Urinary bladder (tissue), 4 donors: ENCODE measurements around the gene ISCA2. TPM values are rescaled to one million over a fixed set of nuclear protein-coding genes. Genes with fewer than 3 reads are reported as not detected.
"Not testable (repeated sequence)": the region's sequence is repeated elsewhere in the genome, so short reads cannot be mapped to it uniquely, and the experiment has no call there.

Experiments used
- DNase-seq: peaks from one replicate; pipeline ENCODE4 v3.0.0-alpha.2; 2015; ENCODE audit errors: extremely low spot score
- H3K27ac ChIP-seq: one replicate; pipeline ENCODE4 v1.5.1; 2013; ENCODE audit warnings: low read depth, mild to moderate bottlenecking, moderate library complexity
- H3K36me3 ChIP-seq: one replicate; pipeline ENCODE4 v1.6.1; 2013; ENCODE audit warnings: mild to moderate bottlenecking, moderate library complexity; ENCODE audit not compliant: insufficient read depth
- H3K4me1 ChIP-seq: one replicate; pipeline ENCODE4 v1.6.1; 2013; ENCODE audit warnings: mild to moderate bottlenecking, moderate library complexity; ENCODE audit not compliant: insufficient read depth
- H3K4me3 ChIP-seq: one replicate; pipeline ENCODE4 v1.5.1; 2013; ENCODE audit warnings: low read depth, low read length
- WGBS: extraction: QIAGEN DNeasy Blood & Tissue Kit; methylation state at CpG from one replicate; pipeline ENCODE4 v1.1.7; 2013; 5-methylcytosine and 5-hydroxymethylcytosine counted together
- polyA plus RNA-seq: library from polyadenylated mRNA; stranded (reverse); fragments of 200-250 nt; gene quantifications from one replicate; pipeline ENCODE4 v1.2.3, GENCODE V29; 2013
- total RNA-seq: library from RNA; depleted of rRNA; stranded (reverse); fragments of >200 nt; gene quantifications from one replicate; pipeline ENCODE4 v1.2.3, GENCODE V29; 2014
- donor health status: healthy with polysubstance abuse.
- donor health status: healthy.

ISCA2 gene
- total and polyA plus RNA-seq, 2 donors = 18.2 to 19.1 TPM

- Histone ChIP-seq H3K36me3 (no peaks in the 10 kb centered on the region), H3K4me1 (no peaks in the 10 kb centered on the region), H3K4me3 (no peak overlapping the region), H3K27ac (no peak overlapping the region)
- no peak for DNase-seq
- WGBS = 81% methylated on average over 7 of the region's 7 CpGs
Observed at GRCh38 chr14:74533576-74533975, 40.0 kb downstream of the ISCA2 start.

- H3K4me3 ChIP-seq = no peak overlapping the region
- H3K36me3 ChIP-seq = no peaks in the 10 kb centered on the region
- no peak for DNase-seq
- H3K4me1 ChIP-seq = no peaks in the 10 kb centered on the region
- no peak overlapping the region for H3K27ac ChIP-seq
- WGBS = 79% methylated on average over 10 of the region's 10 CpGs
Observed at GRCh38 chr14:74535756-74536325, 42.3 kb downstream of the ISCA2 start.

GRCh38 chr14:74536336-74536735 is 42.8 kb downstream of the ISCA2 start:
- DNase-seq, H3K4me1 ChIP-seq, H3K27ac ChIP-seq, H3K4me3 ChIP-seq, H3K36me3 ChIP-seq: not testable (repeated sequence)
- 95% methylated on average over 3 of the region's 3 CpGs for WGBS

GRCh38 chr14:74538411-74539391 is 45.1 kb downstream of the ISCA2 start:
- H3K4me1 ChIP-seq = no peaks in the 10 kb centered on the region
- 86% methylated on average over 11 of the region's 11 CpGs for WGBS
- no peaks in the 10 kb centered on the region for H3K36me3 ChIP-seq
- H3K4me3 ChIP-seq = no peak overlapping the region
- no peak overlapping the region for H3K27ac ChIP-seq
- DNase-seq = no peak

- WGBS = 67% methylated on average over 4 of the region's 4 CpGs
- DNase-seq = no peak
- H3K27ac ChIP-seq = no peak overlapping the region
- no peak overlapping the region for H3K4me3 ChIP-seq
- no peaks in the 10 kb centered on the region for H3K36me3 ChIP-seq
- no peaks in the 10 kb centered on the region for H3K4me1 ChIP-seq
Observed at GRCh38 chr14:74539503-74539902, 45.9 kb downstream of the ISCA2 start.

- no peaks in the 10 kb centered on the region for H3K4me1 ChIP-seq
- no peaks in the 10 kb centered on the region for H3K36me3 ChIP-seq
- no peak overlapping the region for H3K27ac ChIP-seq
- no peak overlapping the region for H3K4me3 ChIP-seq
- WGBS = 95% methylated on average over 3 of the region's 3 CpGs
- DNase-seq = no peak
Observed at GRCh38 chr14:74541225-74541624, 47.7 kb downstream of the ISCA2 start.

- whole genome bisulfite sequencing = 87% methylated on average over 10 of the region's 10 CpGs
- no peaks in the 10 kb centered on the region for H3K4me1 ChIP-seq
- H3K27ac ChIP-seq = no peak overlapping the region
- no peak overlapping the region for H3K4me3 ChIP-seq
- DNase-seq = no peak
- H3K36me3 ChIP-seq = no peaks in the 10 kb centered on the region
Observed at GRCh38 chr14:74542056-74542685, 48.6 kb downstream of the ISCA2 start.

GRCh38 chr14:74543771-74544438 is 50.3 kb downstream of the ISCA2 start:
- Histone ChIP-seq H3K4me1 (no peaks in the 10 kb centered on the region), H3K36me3 (no peaks in the 10 kb centered on the region), H3K4me3 (no peak overlapping the region), H3K27ac (no peak overlapping the region)
- DNase-seq = no peak
- 92% methylated on average over 5 of the region's 5 CpGs for WGBS

GRCh38 chr14:74545386-74545785 is 51.8 kb downstream of the ISCA2 start:
- Histone ChIP-seq H3K27ac (no peak overlapping the region), H3K4me3 (no peak overlapping the region), H3K4me1 (no peaks in the 10 kb centered on the region), H3K36me3 (no peaks in the 10 kb centered on the region)
- DNase-seq = no peak
- 84% methylated on average over 4 of the region's 4 CpGs for WGBS

- DNase-seq = no peak
- H3K27ac ChIP-seq = no peak overlapping the region
- WGBS = 76% methylated on average over 11 of the region's 11 CpGs
- H3K4me3 ChIP-seq = no peak overlapping the region
- no peaks in the 10 kb centered on the region for H3K4me1 ChIP-seq
- H3K36me3 ChIP-seq = no peaks in the 10 kb centered on the region
Observed at GRCh38 chr14:74546416-74546815, 52.9 kb downstream of the ISCA2 start.

Other genes with a start within 250 kb of the ISCA2 start
- gene ABCD4, start 190.8 kb upstream of the ISCA2 start, total RNA-seq = 30.6 TPM
- gene ABCD4, start 190.8 kb upstream of the ISCA2 start, polyA plus RNA-seq = 36.0 TPM
- not detected for gene VRTN, start 145.3 kb upstream of the ISCA2 start, total RNA-seq
- not detected for gene VRTN, start 145.3 kb upstream of the ISCA2 start, polyA plus RNA-seq
- not detected for gene SYNDIG1L, start 67.6 kb upstream of the ISCA2 start, total RNA-seq
- gene SYNDIG1L, start 67.6 kb upstream of the ISCA2 start, polyA plus RNA-seq = 0.19 TPM
- 99.8 TPM for gene NPC2, start 460 bp upstream of the ISCA2 start, total RNA-seq
- 288 TPM for gene NPC2, start 460 bp upstream of the ISCA2 start, polyA plus RNA-seq
- 26.7 TPM for gene LTBP2, start 118.5 kb downstream of the ISCA2 start, total RNA-seq
- gene LTBP2, start 118.5 kb downstream of the ISCA2 start, polyA plus RNA-seq = 6.8 TPM
- 20.4 TPM for gene AREL1, start 219.3 kb downstream of the ISCA2 start, total RNA-seq
- gene AREL1, start 219.3 kb downstream of the ISCA2 start, polyA plus RNA-seq = 9.2 TPM
- 38.0 TPM for gene FCF1, start 219.4 kb downstream of the ISCA2 start, total RNA-seq
- 38.3 TPM for gene FCF1, start 219.4 kb downstream of the ISCA2 start, polyA plus RNA-seq